Keratinocyte (primary cell): ENCODE measurements around the gene DTNB. TPM values are rescaled to one million over a fixed set of nuclear protein-coding genes. Genes with fewer than 3 reads are reported as not detected.

Experiments
- DNase-seq: peaks from one replicate; pipeline ENCODE4 v3.0.0-alpha.2; 2011; ENCODE audit warnings: low read depth, missing footprints, low spot score
- FAIRE-seq: peaks from 2 replicates; lab custom pipeline; 2011; peaks lifted over from hg19 to GRCh38; lab: Jason Lieb, UNC
- H2AFZ ChIP-seq: 2 replicates; pipeline ENCODE4 v1.6.0; 2012; ENCODE audit warnings: low read length, control low read depth, inconsistent platforms; ENCODE audit not compliant: control insufficient read depth
- H3K27ac ChIP-seq: 2 replicates; pipeline ENCODE4 v1.5.1; 2011; ENCODE audit warnings: low read length; ENCODE audit not compliant: control insufficient read depth, insufficient read depth
- H3K27me3 ChIP-seq: 3 replicates; pipeline ENCODE4 v1.6.0; 2011; ENCODE audit warnings: low read length; ENCODE audit not compliant: control insufficient read depth, insufficient read depth; ENCODE audit errors: extremely low read depth
- H3K36me3 ChIP-seq, 2 experiments: 2 replicates in 1 of 2; 3 replicates in 1 of 2; pipeline ENCODE4 v1.5.1; 2011; ENCODE audit warnings: low read length in 2 of 2, mild to moderate bottlenecking in 1 of 2; ENCODE audit not compliant: control insufficient read depth in 2 of 2, insufficient read depth in 2 of 2; ENCODE audit errors: extremely low read depth in 1 of 2
- H3K4me1 ChIP-seq: 3 replicates; pipeline ENCODE4 v1.5.1; 2011; ENCODE audit warnings: low read length; ENCODE audit not compliant: control insufficient read depth, insufficient read depth; ENCODE audit errors: extremely low read depth
- H3K4me2 ChIP-seq: 3 replicates; pipeline ENCODE4 v1.6.0; 2011; ENCODE audit warnings: low read depth, low read length; ENCODE audit not compliant: control insufficient read depth, insufficient read depth; ENCODE audit errors: extremely low read depth
- H3K4me3 ChIP-seq, 3 experiments: fragments of 200-600 bp in 1 of 3; sonication (generic) in 1 of 3; 2 replicates in 2 of 3; 3 replicates in 1 of 3; pipeline ENCODE4 v1.5.1; 2011 to 2016; ENCODE audit warnings: low read length in 3 of 3, mild to moderate bottlenecking in 3 of 3, control low read depth in 2 of 3, inconsistent platforms in 1 of 3, low read depth in 1 of 3, mixed read lengths in 1 of 3, mixed run types in 1 of 3, moderate library complexity in 1 of 3; ENCODE audit not compliant: control insufficient read depth in 2 of 3, insufficient read depth in 2 of 3; ENCODE audit errors: extremely low read depth in 1 of 3
- H3K79me2 ChIP-seq: 2 replicates; pipeline ENCODE4 v1.6.0; 2012; ENCODE audit warnings: low read length; ENCODE audit not compliant: control insufficient read depth, insufficient read depth
- H3K9ac ChIP-seq: 3 replicates; pipeline ENCODE4 v1.6.0; 2011; ENCODE audit warnings: low read length; ENCODE audit not compliant: control insufficient read depth, insufficient read depth; ENCODE audit errors: extremely low read depth
- H3K9me1 ChIP-seq: 3 replicates; pipeline ENCODE4 v1.6.0; 2011; ENCODE audit warnings: low read length; ENCODE audit not compliant: control insufficient read depth, insufficient read depth; ENCODE audit errors: extremely low read depth
- H3K9me3 ChIP-seq: 2 replicates; pipeline ENCODE4 v1.5.1; 2012; ENCODE audit warnings: low read depth, low read length; ENCODE audit not compliant: control insufficient read depth
- H4K20me1 ChIP-seq: 3 replicates; pipeline ENCODE4 v1.6.0; 2011; ENCODE audit warnings: low read length; ENCODE audit not compliant: control insufficient read depth, insufficient read depth; ENCODE audit errors: extremely low read depth
- EZH2 ChIP-seq: IDR thresholded peaks from one replicate; pipeline ENCODE4 v1.6.1; 2012; ENCODE audit warnings: inconsistent platforms, mild to moderate bottlenecking, low read length, moderate library complexity
- dilution Hi-C: fragments of 300-500 bp; cut with MboI; formaldehyde crosslinking; loops from one replicate; pipeline ENCODE4 v1.7.0; 2020; ENCODE audit warnings: low sequenced_read_pairs; ENCODE audit not compliant: extremely low pct_ligation_motif_present
- polyA plus RNA-seq, 5 experiments: library from polyadenylated mRNA; depleted of rRNA in 3 of 5; stranded (reverse) in 3 of 5; stranded (forward) in 1 of 5; unstranded in 1 of 5; fragments of >200 nt; gene quantifications; 1 replicate in 1 of 5; 2 replicates in 3 of 5; 3 replicates in 1 of 5; pipeline versions ENCODE4 v1.2.1 to v1.2.3, GENCODE V29; 2011 to 2012; ENCODE audit warnings: missing spikeins in 2 of 5, low read depth in 1 of 5, low replicate concordance in 1 of 5
- TF ChIP-seq, protein P1 (sequence below), 3 experiments: IDR thresholded peaks in 1 of 3; conservative IDR thresholded peaks in 1 of 3; optimal IDR thresholded peaks in 1 of 3; 2 replicates in 2 of 3; 3 replicates in 1 of 3; pipeline versions ENCODE3 to v1.5.1; 2011; ENCODE audit warnings: low read length in 3 of 3, mild to moderate bottlenecking in 3 of 3, moderate library complexity in 2 of 3, control low read depth in 1 of 3, inconsistent platforms in 1 of 3; ENCODE audit not compliant: insufficient read depth in 2 of 3; ENCODE audit errors: extremely low read depth in 1 of 3

Gene DTNB
- polyA plus RNA-seq, 1 donor (not counting 4 experiments of a cell fraction or from before 2014, with no cell fraction given) = 31.5 TPM

DNA sequence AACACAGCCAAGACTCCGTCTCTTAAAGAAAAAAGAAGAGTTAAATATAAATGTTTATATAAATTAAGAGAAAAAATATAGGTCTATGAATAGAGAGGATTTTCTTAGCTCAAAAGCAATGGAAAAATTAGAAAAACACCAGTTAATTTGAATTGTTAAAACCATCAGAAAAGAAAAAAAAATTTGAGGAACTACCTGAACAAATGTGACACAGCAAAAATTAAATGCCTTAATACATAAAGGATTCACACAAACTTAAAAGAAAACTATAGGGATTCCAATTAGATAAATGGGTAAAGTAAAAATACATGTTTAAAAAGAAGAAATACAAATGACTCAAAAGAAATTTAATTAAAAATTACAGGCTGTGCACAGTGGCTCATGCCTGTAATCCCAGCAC is 183.7 kb downstream of the DTNB start:
- H3K9me1 ChIP-seq = no peaks in the 10 kb centered on the region
- TF ChIP-seq, protein P1, sequence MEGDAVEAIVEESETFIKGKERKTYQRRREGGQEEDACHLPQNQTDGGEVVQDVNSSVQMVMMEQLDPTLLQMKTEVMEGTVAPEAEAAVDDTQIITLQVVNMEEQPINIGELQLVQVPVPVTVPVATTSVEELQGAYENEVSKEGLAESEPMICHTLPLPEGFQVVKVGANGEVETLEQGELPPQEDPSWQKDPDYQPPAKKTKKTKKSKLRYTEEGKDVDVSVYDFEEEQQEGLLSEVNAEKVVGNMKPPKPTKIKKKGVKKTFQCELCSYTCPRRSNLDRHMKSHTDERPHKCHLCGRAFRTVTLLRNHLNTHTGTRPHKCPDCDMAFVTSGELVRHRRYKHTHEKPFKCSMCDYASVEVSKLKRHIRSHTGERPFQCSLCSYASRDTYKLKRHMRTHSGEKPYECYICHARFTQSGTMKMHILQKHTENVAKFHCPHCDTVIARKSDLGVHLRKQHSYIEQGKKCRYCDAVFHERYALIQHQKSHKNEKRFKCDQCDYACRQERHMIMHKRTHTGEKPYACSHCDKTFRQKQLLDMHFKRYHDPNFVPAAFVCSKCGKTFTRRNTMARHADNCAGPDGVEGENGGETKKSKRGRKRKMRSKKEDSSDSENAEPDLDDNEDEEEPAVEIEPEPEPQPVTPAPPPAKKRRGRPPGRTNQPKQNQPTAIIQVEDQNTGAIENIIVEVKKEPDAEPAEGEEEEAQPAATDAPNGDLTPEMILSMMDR (optimal IDR thresholded peaks at IDR 0.05 in 1 of 3, IDR thresholded peaks at IDR 0.05 in 1 of 3, conservative IDR thresholded peaks at IDR 0.05 in 1 of 3; ENCODE audit: extremely low read depth in 1 of 3, insufficient read depth in 2 of 3, low read length in 3 of 3) = no peak
- TF ChIP-seq EZH2 = no peak
- no peaks in the 10 kb centered on the region for H3K9me3 ChIP-seq
- dilution Hi-C loops = no loop called here
- H2AFZ ChIP-seq = no peak overlapping the region
- H3K4me1 ChIP-seq = no peaks in the 10 kb centered on the region
- H3K27ac ChIP-seq = no peak overlapping the region
- H3K79me2 ChIP-seq = no peaks in the 10 kb centered on the region
- FAIRE-seq (no peak), DNase-seq (no peak)
- no peak overlapping the region for H3K4me2 ChIP-seq
- no peak overlapping the region for H3K4me3 ChIP-seq
- no peaks in the 10 kb centered on the region for H3K27me3 ChIP-seq
- H3K9ac ChIP-seq = no peak overlapping the region
- no peaks in the 10 kb centered on the region for H3K36me3 ChIP-seq
- H4K20me1 ChIP-seq = no peaks in the 10 kb centered on the region

DNA sequence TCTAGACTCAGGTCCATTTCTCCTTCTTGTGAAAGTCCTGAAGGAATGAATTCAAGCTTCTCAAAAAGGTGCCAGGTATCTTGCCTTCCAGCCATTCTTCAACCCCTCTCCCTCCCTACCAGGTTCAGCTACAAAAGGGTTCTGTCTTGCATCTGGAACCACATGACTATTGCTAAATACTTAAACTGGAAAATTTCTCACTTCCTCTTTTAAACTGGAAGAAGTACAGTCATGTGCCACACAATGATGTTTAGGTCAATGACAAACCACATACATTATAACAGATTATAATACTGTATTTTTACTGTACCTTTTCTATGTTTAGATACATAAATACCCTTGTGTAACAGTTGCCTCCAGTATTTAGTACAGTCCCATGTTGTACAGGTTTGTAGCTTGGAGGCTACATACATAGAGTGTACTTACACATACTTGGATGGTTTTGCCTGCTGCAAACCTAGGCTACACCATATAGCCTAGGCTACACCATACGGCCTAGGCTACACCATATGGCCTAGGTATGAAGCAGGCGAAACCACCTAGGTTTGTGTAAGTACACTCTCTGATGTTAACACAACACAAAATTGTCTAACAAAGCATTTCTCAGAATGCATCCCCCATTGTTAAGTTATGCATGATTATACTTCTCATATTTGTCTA is 189.6 kb downstream of the DTNB start:
- no peak overlapping the region for H3K27ac ChIP-seq
- no peak overlapping the region for H3K9ac ChIP-seq
- H3K9me3 ChIP-seq = no peaks in the 10 kb centered on the region
- H3K79me2 ChIP-seq = no peaks in the 10 kb centered on the region
- H3K4me2 ChIP-seq = no peak overlapping the region
- FAIRE-seq (peak; percentile 59), DNase-seq (no peak)
- no peaks in the 10 kb centered on the region for H3K27me3 ChIP-seq
- H3K4me1 ChIP-seq = peaks cover 26% of the 10 kb centered on the region
- no peaks in the 10 kb centered on the region for H3K9me1 ChIP-seq
- no peak overlapping the region for H3K4me3 ChIP-seq
- H2AFZ ChIP-seq = no peak overlapping the region
- H4K20me1 ChIP-seq = no peaks in the 10 kb centered on the region
- TF ChIP-seq EZH2 = no peak
- TF ChIP-seq, protein P1 (optimal IDR thresholded peaks at IDR 0.05 in 1 of 3, IDR thresholded peaks at IDR 0.05 in 1 of 3, conservative IDR thresholded peaks at IDR 0.05 in 1 of 3; ENCODE audit: extremely low read depth in 1 of 3, insufficient read depth in 2 of 3, low read length in 3 of 3) = no peak
- H3K36me3 ChIP-seq = peaks cover 0 to 3% of the 10 kb centered on the region in 2 experiments
- dilution Hi-C loops = no loop called here
